ENCODE measurements around the gene ZNF77. TPM values are rescaled to one million over a fixed set of nuclear protein-coding genes. Genes with fewer than 3 reads are reported as not detected.
A peak's percentile ranks its signal among the peaks of the same experiment; 100 is the strongest.

ZNF77 gene
- total RNA-seq, 1 donor from 2014 or later: 6.4 TPM

- Histone ChIP-seq H3K27me3 (no peaks in the 10 kb centered on the region), H3K9me3 (no peaks in the 10 kb centered on the region), H3K36me3 (no peaks in the 10 kb centered on the region), H3K27ac (peak overlapping the region; percentile 95), H3K4me3 (peak overlapping the region; percentile 51 to 73), H3K4me1 (peaks cover 15% of the 10 kb centered on the region)
- DNase-seq (ENCODE audit: extremely low spot score in 2 of 2): peak; percentile 98 to 100
- intact Hi-C loops (cut with DNase I): loop anchor here (10.0 kb wide), 1 partner anchor 154 kb away; no protein-coding TSS in a partner anchor
- TF ChIP-seq POLR2A (IDR thresholded peaks at IDR 0.05) (peak in 1 of 2 donors; percentile 89), POLR2AphosphoS5 (IDR thresholded peaks at IDR 0.05; ENCODE audit: insufficient read depth in 1 of 2, low read depth in 1 of 2) (peak; percentile 92 to 99)
- TF ChIP-seq, protein P1, sequence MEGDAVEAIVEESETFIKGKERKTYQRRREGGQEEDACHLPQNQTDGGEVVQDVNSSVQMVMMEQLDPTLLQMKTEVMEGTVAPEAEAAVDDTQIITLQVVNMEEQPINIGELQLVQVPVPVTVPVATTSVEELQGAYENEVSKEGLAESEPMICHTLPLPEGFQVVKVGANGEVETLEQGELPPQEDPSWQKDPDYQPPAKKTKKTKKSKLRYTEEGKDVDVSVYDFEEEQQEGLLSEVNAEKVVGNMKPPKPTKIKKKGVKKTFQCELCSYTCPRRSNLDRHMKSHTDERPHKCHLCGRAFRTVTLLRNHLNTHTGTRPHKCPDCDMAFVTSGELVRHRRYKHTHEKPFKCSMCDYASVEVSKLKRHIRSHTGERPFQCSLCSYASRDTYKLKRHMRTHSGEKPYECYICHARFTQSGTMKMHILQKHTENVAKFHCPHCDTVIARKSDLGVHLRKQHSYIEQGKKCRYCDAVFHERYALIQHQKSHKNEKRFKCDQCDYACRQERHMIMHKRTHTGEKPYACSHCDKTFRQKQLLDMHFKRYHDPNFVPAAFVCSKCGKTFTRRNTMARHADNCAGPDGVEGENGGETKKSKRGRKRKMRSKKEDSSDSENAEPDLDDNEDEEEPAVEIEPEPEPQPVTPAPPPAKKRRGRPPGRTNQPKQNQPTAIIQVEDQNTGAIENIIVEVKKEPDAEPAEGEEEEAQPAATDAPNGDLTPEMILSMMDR (IDR thresholded peaks at IDR 0.05): no peak
These were observed 5.7 kb upstream of the ZNF77 start for GRCh38 chr19:2950286-2951124.

DNA sequence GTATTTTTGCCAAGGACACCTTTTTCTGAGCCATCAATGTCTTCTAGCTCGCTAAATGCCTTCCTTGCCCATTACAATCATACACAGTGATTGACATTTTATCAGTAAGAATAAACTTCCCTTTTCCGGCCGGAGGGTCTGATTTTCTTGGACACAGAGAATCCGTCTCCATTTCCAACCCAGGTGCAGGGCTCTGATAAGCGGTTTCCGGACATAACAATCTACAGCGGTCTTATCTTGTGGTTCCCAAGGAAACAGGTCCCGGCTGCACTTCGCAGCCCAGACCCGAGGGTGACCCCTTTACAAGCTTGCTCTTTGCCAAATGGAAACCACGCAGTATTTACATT lies 5.1 kb upstream of the ZNF77 start:
- intact Hi-C loops (cut with DNase I): loop anchor here (10.0 kb wide), 1 partner anchor 155 kb away; no protein-coding TSS in a partner anchor
- Histone ChIP-seq H3K4me1 (peaks cover 17% of the 10 kb centered on the region), H3K27ac (peak overlapping the region; percentile 95), H3K27me3 (no peaks in the 10 kb centered on the region), H3K4me3 (peak overlapping the region; percentile 51 to 73), H3K9me3 (no peaks in the 10 kb centered on the region), H3K36me3 (no peaks in the 10 kb centered on the region)
- TF ChIP-seq POLR2AphosphoS5 (IDR thresholded peaks at IDR 0.05; ENCODE audit: insufficient read depth in 1 of 2, low read depth in 1 of 2) (no peak), POLR2A (IDR thresholded peaks at IDR 0.05) (no peak)
- TF ChIP-seq, protein P1 (IDR thresholded peaks at IDR 0.05): no peak
- no peak for DNase-seq (ENCODE audit: extremely low spot score in 2 of 2)

GRCh38 chr19:2945575-2946184 lies 909 bp upstream of the ZNF77 start:
- Histone ChIP-seq H3K36me3 (no peaks in the 10 kb centered on the region), H3K4me1 (peaks cover 25% of the 10 kb centered on the region), H3K27ac (peak overlapping the region; percentile 89), H3K4me3 (peak overlapping the region; percentile 63 to 92), H3K27me3 (no peaks in the 10 kb centered on the region), H3K9me3 (no peaks in the 10 kb centered on the region)
- intact Hi-C loops (cut with DNase I): no loop called here
- TF ChIP-seq, protein P1 (IDR thresholded peaks at IDR 0.05): no peak
- no peak for DNase-seq (ENCODE audit: extremely low spot score in 2 of 2)

DNA sequence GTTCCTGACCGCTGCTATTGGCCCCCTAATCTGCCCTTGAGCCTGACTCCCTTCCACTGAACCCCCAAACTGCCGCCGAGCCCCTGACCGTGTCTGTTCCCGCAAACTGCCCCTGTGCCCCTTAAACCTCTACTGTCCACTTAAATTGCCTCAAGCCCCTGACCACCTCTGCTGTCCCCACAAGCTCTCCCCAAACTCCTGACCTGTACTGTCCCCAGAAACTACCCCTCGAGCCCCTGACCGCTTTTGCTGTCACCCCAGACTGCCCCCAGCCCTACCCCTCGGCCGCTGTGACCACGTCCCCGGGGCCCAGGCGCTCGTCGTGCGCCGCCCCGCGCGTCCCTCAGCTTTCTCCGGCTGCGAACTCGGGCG lies 382 bp downstream of the ZNF77 start:
- H3K36me3 ChIP-seq: peaks cover 0 to under 1% of the 10 kb centered on the region in 2 donors
- no peak for DNase-seq (ENCODE audit: extremely low spot score in 2 of 2)
- TF ChIP-seq, protein P1 (IDR thresholded peaks at IDR 0.05): no peak
- TF ChIP-seq POLR2A (IDR thresholded peaks at IDR 0.05) (no peak), POLR2AphosphoS5 (IDR thresholded peaks at IDR 0.05; ENCODE audit: insufficient read depth in 1 of 2, low read depth in 1 of 2) (no peak)
- H3K27me3 ChIP-seq: no peaks in the 10 kb centered on the region
- intact Hi-C loops (cut with DNase I): no loop called here
- H3K9me3 ChIP-seq: no peaks in the 10 kb centered on the region
- H3K4me1 ChIP-seq: peaks cover 19% of the 10 kb centered on the region
- H3K4me3 ChIP-seq: peak overlapping the region; percentile 63 to 92
- H3K27ac ChIP-seq: peak overlapping the region; percentile 89

Data from vagina (tissue), 2 donors.